ENCODE data around the gene STX3. TPM values are rescaled to one million over a fixed set of nuclear protein-coding genes. Genes with fewer than 3 reads are reported as not detected.

Gene STX3
- total and polyA plus RNA-seq, 8 donors: 14.5 to 267 (median 61.1) TPM

- 49 to 67% (median 56%) methylated on average over 2 of the region's 2 CpGs for WGBS, 5 donors
- no peak overlapping the region for H3K4me3 ChIP-seq
- intact Hi-C loops (cut with DNase I; ENCODE audit: low total_unique reads): no loop called here
- no peak overlapping the region for H3K27ac ChIP-seq
- no peak for TF ChIP-seq POLR2AphosphoS5 (IDR thresholded peaks at IDR 0.05)
- TF ChIP-seq EP300 (IDR thresholded peaks at IDR 0.05): no peak
- TF ChIP-seq CTCF (IDR thresholded peaks at IDR 0.05): no peak
- TF ChIP-seq POLR2A (IDR thresholded peaks at IDR 0.05): no peak
- H3K9me3 ChIP-seq: no peaks in the 10 kb centered on the region
- H3K36me3 ChIP-seq: no peaks in the 10 kb centered on the region
- H3K4me1 ChIP-seq: peaks cover 0 to 11% (median 0%) of the 10 kb centered on the region in 4 donors
- no peaks in the 10 kb centered on the region for H3K27me3 ChIP-seq
- DNase-seq: no peak
Observed at GRCh38 chr11:59854871-59855270, 99.7 kb downstream of the STX3 start.

Other genes starting within 250 kb of the STX3 start
- under 1 TPM in 1 of 5 donors, not detected in 4; under 0.01 TPM for gene OR4D9, start 243.8 kb upstream of the STX3 start, total RNA-seq
- not detected for gene OR4D9, start 243.8 kb upstream of the STX3 start, polyA plus RNA-seq
- 10 to 100 TPM; 27.2 to 67.9 (median 33.3) TPM for gene OSBP, start 139.6 kb upstream of the STX3 start, total RNA-seq
- gene OSBP, start 139.6 kb upstream of the STX3 start, polyA plus RNA-seq: 10 to 100 TPM; 10.8 to 15.1 (median 14.2) TPM
- gene PATL1, start 86.3 kb upstream of the STX3 start, total RNA-seq: 10 to 100 TPM in 3 of 5 donors, 1 to 10 TPM in 2; 7.5 to 16.7 (median 10.7) TPM
- gene PATL1, start 86.3 kb upstream of the STX3 start, polyA plus RNA-seq: 10 to 100 TPM in 1 of 3 donors, 1 to 10 TPM in 2; 8.0 to 15.9 (median 9.5) TPM
- not detected for gene OR10V1, start 41.5 kb upstream of the STX3 start, total RNA-seq
- not detected for gene OR10V1, start 41.5 kb upstream of the STX3 start, polyA plus RNA-seq
- 10 to 100 TPM in 4 of 5 donors, 1 to 10 TPM in 1; 8.8 to 47.2 (median 28.6) TPM for gene MRPL16, start 55.4 kb downstream of the STX3 start, total RNA-seq
- gene MRPL16, start 55.4 kb downstream of the STX3 start, polyA plus RNA-seq: 10 to 100 TPM; 51.8 to 65.4 (median 58.0) TPM
- 1,000 to 10,000 TPM in 2 of 5 donors, 100 to 1,000 TPM in 2, 1 to 10 TPM in 1; 2.9 to 2,010 (median 456) TPM for gene CBLIF, start 90.1 kb downstream of the STX3 start, total RNA-seq
- 100 to 1,000 TPM; 546 to 772 (median 712) TPM for gene CBLIF, start 90.1 kb downstream of the STX3 start, polyA plus RNA-seq
- 10 to 100 TPM in 2 of 5 donors, 1 to 10 TPM in 1, under 1 TPM in 1, not detected in 1; 0.58 to 77.1 (median 36.2) TPM for gene TCN1, start 111.1 kb downstream of the STX3 start, total RNA-seq
- gene TCN1, start 111.1 kb downstream of the STX3 start, polyA plus RNA-seq: 10 to 100 TPM; 14.2 to 48.7 (median 40.8) TPM
- gene OOSP3, start 123.4 kb downstream of the STX3 start, total RNA-seq: not detected
- gene OOSP3, start 123.4 kb downstream of the STX3 start, polyA plus RNA-seq: not detected
- not detected for gene OOSP1, start 183.1 kb downstream of the STX3 start, total RNA-seq
- not detected for gene OOSP1, start 183.1 kb downstream of the STX3 start, polyA plus RNA-seq
- gene OOSP4A, start 208.7 kb downstream of the STX3 start, total RNA-seq: not detected
- gene OOSP4A, start 208.7 kb downstream of the STX3 start, polyA plus RNA-seq: not detected

Data from stomach (tissue), 9 donors.